Ishikawa (cell line): ENCODE results near the gene PER3.
A peak's percentile ranks its signal among the peaks of the same experiment; 100 is the strongest.

ENCODE experiments used
- CEBPB ChIP-seq: IDR thresholded peaks from 2 replicates; pipeline ENCODE4 v1.6.1; 2012
- CREB1 ChIP-seq: IDR thresholded peaks from 2 replicates; pipeline ENCODE4 v1.6.1; 2012; ENCODE audit warnings: low read depth
- EGR1 ChIP-seq: IDR thresholded peaks from 2 replicates; pipeline ENCODE4 v1.6.1; 2012
- EP300 ChIP-seq: IDR thresholded peaks from 2 replicates; pipeline ENCODE4 v1.6.1; 2012; ENCODE audit warnings: borderline replicate concordance
- FOXM1 ChIP-seq: IDR thresholded peaks from 2 replicates; pipeline ENCODE4 v1.6.1; 2012; ENCODE audit warnings: low read depth, borderline replicate concordance
- NFIC ChIP-seq: IDR thresholded peaks from 2 replicates; pipeline ENCODE4 v1.6.1; 2012
- RAD21 ChIP-seq: IDR thresholded peaks from 2 replicates; pipeline ENCODE4 v1.6.1; 2012; ENCODE audit warnings: low read depth
- TAF1 ChIP-seq: IDR thresholded peaks from 2 replicates; pipeline ENCODE4 v1.6.1; 2012; ENCODE audit warnings: low read depth, mild to moderate bottlenecking
- TCF12 ChIP-seq: IDR thresholded peaks from 2 replicates; pipeline ENCODE4 v1.6.1; 2012; ENCODE audit warnings: low read depth
- TEAD4 ChIP-seq: IDR thresholded peaks from 2 replicates; pipeline ENCODE4 v1.6.1; 2012
- YY1 ChIP-seq: IDR thresholded peaks from 2 replicates; pipeline ENCODE4 v1.6.1; 2012; ENCODE audit warnings: low read depth
- ZBTB7A ChIP-seq: IDR thresholded peaks from 2 replicates; pipeline ENCODE4 v1.6.1; 2012; ENCODE audit warnings: low read depth
- TF ChIP-seq, protein P1 (sequence below): IDR thresholded peaks from 2 replicates; pipeline ENCODE4 v1.6.1; 2012
- TF ChIP-seq, protein P2 (sequence below): IDR thresholded peaks from 2 replicates; pipeline ENCODE4 v1.6.1; 2012; ENCODE audit warnings: low read depth, mild to moderate bottlenecking
- TF ChIP-seq, protein P3 (sequence below): IDR thresholded peaks from 2 replicates; pipeline ENCODE4 v1.6.1; 2012

Gene PER3

DNA sequence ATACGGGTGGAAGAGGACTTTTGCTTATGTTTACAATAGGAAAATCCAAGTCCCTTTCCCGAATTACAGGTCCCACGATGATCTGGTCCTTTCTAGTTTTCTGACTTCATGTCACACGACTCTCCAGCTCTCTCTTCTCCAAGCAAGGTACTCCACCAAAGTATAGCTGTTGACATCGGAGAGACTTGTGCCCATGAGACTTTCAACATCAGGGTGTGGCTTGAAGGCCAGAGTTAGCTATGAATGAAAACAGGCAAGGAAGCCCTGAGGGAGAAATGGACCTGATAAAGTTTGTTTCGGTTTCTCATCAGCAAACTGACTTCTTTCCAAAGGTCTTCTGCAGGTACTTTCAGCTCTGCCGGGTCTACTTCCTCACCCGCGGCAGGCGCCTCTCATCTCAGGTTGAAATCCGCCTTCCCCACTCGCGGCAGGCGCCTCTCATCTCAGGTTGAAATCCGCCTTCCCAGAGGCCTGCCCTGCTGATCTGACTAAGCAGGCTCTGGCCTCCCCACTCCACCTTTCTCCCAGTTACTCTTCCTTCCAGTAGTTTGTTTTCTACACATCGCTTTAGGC is 2.1 kb upstream of the PER3 start:
- TF ChIP-seq NFIC (no peak), TEAD4 (no peak), CEBPB (no peak), RAD21 (no peak), YY1 (no peak), EP300 (no peak)
- TF ChIP-seq, protein P1, sequence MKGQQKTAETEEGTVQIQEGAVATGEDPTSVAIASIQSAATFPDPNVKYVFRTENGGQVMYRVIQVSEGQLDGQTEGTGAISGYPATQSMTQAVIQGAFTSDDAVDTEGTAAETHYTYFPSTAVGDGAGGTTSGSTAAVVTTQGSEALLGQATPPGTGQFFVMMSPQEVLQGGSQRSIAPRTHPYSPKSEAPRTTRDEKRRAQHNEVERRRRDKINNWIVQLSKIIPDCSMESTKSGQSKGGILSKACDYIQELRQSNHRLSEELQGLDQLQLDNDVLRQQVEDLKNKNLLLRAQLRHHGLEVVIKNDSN, result no peak
- TF ChIP-seq, protein P2, sequence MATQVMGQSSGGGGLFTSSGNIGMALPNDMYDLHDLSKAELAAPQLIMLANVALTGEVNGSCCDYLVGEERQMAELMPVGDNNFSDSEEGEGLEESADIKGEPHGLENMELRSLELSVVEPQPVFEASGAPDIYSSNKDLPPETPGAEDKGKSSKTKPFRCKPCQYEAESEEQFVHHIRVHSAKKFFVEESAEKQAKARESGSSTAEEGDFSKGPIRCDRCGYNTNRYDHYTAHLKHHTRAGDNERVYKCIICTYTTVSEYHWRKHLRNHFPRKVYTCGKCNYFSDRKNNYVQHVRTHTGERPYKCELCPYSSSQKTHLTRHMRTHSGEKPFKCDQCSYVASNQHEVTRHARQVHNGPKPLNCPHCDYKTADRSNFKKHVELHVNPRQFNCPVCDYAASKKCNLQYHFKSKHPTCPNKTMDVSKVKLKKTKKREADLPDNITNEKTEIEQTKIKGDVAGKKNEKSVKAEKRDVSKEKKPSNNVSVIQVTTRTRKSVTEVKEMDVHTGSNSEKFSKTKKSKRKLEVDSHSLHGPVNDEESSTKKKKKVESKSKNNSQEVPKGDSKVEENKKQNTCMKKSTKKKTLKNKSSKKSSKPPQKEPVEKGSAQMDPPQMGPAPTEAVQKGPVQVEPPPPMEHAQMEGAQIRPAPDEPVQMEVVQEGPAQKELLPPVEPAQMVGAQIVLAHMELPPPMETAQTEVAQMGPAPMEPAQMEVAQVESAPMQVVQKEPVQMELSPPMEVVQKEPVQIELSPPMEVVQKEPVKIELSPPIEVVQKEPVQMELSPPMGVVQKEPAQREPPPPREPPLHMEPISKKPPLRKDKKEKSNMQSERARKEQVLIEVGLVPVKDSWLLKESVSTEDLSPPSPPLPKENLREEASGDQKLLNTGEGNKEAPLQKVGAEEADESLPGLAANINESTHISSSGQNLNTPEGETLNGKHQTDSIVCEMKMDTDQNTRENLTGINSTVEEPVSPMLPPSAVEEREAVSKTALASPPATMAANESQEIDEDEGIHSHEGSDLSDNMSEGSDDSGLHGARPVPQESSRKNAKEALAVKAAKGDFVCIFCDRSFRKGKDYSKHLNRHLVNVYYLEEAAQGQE, result no peak
- TF ChIP-seq, protein P3, sequence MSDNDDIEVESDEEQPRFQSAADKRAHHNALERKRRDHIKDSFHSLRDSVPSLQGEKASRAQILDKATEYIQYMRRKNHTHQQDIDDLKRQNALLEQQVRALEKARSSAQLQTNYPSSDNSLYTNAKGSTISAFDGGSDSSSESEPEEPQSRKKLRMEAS, result no peak

DNA sequence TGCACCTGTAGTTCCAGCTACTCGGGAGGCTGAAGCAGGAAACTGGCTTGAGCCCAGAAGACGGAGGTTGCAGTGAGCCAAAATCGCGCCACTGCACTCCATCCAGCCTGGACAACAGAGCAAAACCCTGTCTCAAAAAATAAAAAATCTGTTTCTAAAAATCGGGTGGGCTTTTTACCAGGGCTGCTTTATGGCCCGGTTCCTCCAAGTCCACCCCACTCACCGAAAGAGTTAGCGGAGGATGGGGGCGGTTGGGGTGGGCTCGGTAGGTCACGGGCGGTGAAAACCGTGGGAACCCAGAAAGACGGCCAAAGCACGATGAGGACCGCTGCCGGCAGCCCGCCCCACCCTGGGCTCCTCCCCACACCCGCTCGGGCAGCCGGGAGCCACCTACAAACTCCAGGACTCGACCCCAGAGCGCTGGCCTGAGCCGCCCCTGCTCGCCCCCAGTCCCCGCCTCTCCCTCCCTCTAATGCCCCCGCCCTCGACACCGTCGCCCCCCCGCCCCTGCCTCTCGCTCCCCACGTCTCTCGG is 846 bp upstream of the PER3 start:
- TF ChIP-seq ZBTB7A, result no peak
- TF ChIP-seq NFIC, result 0 out of 2 replicates have a peak, but pooled peaks have one; percentile 7

DNA sequence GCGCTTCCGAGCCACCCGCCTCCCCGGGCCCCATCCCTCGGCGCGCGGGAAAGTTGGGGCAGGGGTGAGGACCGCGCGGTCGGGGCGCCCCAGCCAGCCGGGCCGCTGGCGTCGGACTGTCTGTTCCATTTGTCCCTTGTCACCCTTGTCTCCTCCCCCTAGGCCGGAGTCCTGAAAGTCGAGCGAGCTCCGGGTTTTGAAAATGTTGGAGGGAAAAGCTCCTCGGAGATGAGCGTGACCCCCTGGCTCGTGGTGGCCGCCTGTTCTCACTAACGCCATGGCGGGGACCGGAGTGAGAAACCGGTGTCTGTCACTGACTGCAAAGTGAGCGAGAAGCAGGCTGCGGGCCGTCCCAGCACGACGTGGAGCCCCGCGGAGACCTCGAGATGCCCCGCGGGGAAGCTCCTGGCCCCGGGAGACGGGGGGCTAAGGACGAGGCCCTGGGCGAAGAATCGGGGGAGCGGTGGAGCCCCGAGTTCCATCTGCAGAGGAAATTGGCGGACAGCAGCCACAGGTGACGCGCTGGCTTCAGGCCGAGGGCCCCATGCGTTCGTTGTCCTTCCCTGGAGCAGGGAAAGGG is 491 bp downstream of the PER3 start:
- TF ChIP-seq TEAD4, result no peak

DNA sequence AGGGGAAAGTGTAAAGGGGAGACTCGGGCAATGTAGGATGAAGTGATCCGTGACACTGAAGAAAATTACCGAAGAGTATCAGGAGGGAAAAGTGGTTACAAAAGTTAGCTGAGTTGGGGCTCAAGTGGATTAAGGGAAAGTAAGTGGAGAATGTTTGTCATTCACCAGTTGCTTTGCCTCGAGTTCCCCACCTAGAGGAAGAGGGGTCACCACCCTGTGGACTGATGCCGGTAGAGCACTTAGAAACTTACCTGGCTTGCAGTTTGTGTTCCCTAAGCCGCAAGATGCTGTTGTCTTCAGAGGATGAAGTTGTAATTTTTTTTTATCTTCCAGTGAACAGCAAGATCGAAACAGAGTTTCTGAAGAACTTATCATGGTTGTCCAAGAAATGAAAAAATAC is 1.0 kb downstream of the PER3 start:
- TF ChIP-seq, protein P1, result no peak
- no peak for TF ChIP-seq RAD21
- TF ChIP-seq CEBPB, result no peak
- no peak for TF ChIP-seq NFIC
- no peak for TF ChIP-seq FOXM1
- no peak for TF ChIP-seq YY1
- TF ChIP-seq, protein P3, result no peak
- TF ChIP-seq, protein P2, result no peak
- no peak for TF ChIP-seq CREB1
- TF ChIP-seq ZBTB7A, result no peak
- no peak for TF ChIP-seq TAF1
- no peak for TF ChIP-seq EGR1
- TF ChIP-seq TCF12, result no peak
- no peak for TF ChIP-seq TEAD4
- no peak for TF ChIP-seq EP300

DNA sequence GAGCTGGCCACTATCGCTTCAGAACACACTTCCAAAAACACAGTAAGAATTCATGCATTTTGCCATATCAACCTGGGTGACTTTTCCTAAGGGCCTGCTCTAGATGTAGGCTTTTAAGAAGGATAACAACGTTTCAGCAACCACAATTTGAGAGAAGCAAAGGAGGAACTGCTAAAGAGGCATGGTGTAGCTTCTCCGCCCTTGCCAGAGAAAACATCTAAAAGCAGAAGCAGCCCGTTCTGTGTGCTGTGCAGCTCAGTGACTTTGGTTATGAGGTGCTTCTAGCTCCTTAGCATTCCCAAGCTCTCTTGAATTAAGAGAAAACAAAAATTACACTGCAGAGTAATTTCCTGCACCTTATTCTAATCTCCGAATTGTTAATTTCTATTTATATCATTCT is 2.7 kb downstream of the PER3 start:
- no peak for TF ChIP-seq EP300
- TF ChIP-seq, protein P2, result no peak
- TF ChIP-seq RAD21, result no peak
- TF ChIP-seq TAF1, result no peak
